GM23248 (cell line): ENCODE data around the gene FBF1. TPM values are rescaled to one million over a fixed set of nuclear protein-coding genes. Genes with fewer than 3 reads are reported as not detected.

Experiments
- DNase-seq: peaks from one replicate; pipeline ENCODE4 v3.0.0-alpha.2; 2015
- H2AFZ ChIP-seq: fragments of 200-600 bp; sonication (generic); 2 replicates; pipeline ENCODE4 v1.6.1; 2016; ENCODE audit warnings: antibody characterized with exemption
- H3F3A ChIP-seq: fragments of 200-600 bp; sonication (generic); 2 replicates; pipeline ENCODE4 v1.6.1; 2016; ENCODE audit warnings: mild to moderate bottlenecking, antibody characterized with exemption, mixed run types; ENCODE audit not compliant: insufficient read depth
- H3K27ac ChIP-seq: fragments of 200-600 bp; sonication (generic); 2 replicates; pipeline ENCODE4 v1.5.1; 2016; ENCODE audit warnings: mild to moderate bottlenecking
- H3K27me3 ChIP-seq: fragments of 200-600 bp; sonication (generic); replicated peaks from 2 replicates; pipeline ENCODE4 v1.6.1; 2016; ENCODE audit warnings: mild to moderate bottlenecking; ENCODE audit not compliant: insufficient read depth
- H3K36me3 ChIP-seq: fragments of 200-600 bp; sonication (generic); 2 replicates; pipeline ENCODE4 v1.6.1; 2016; ENCODE audit warnings: low read depth, mild to moderate bottlenecking
- H3K4me1 ChIP-seq: fragments of 200-600 bp; sonication (generic); 2 replicates; pipeline ENCODE4 v1.6.1; 2016; ENCODE audit warnings: mild to moderate bottlenecking; ENCODE audit not compliant: insufficient read depth
- H3K4me2 ChIP-seq: fragments of 200-600 bp; sonication (generic); one replicate; pipeline ENCODE4 v1.6.1; 2016; ENCODE audit warnings: mild to moderate bottlenecking; ENCODE audit not compliant: unreplicated experiment
- H3K4me3 ChIP-seq: fragments of 200-600 bp; sonication (generic); 2 replicates; pipeline ENCODE4 v1.5.1; 2016; ENCODE audit warnings: mild to moderate bottlenecking
- H3K79me2 ChIP-seq: fragments of 200-600 bp; sonication (generic); 2 replicates; pipeline ENCODE4 v1.6.1; 2016; ENCODE audit warnings: mild to moderate bottlenecking; ENCODE audit not compliant: insufficient read depth
- H3K9ac ChIP-seq: fragments of 200-600 bp; sonication (generic); 2 replicates; pipeline ENCODE4 v1.6.1; 2016; ENCODE audit warnings: mild to moderate bottlenecking
- H3K9me2 ChIP-seq: fragments of 200-600 bp; sonication (generic); 2 replicates; pipeline ENCODE4 v1.6.1; 2016; ENCODE audit warnings: mixed run types, mild to moderate bottlenecking, moderate library complexity; ENCODE audit not compliant: insufficient read depth
- H3K9me3 ChIP-seq: fragments of 200-600 bp; sonication (generic); one replicate; pipeline ENCODE4 v1.6.1; 2017; ENCODE audit warnings: low read depth
- H4K20me1 ChIP-seq: fragments of 200-600 bp; sonication (generic); 2 replicates; pipeline ENCODE4 v1.6.0; 2016; ENCODE audit not compliant: insufficient read depth
- EZH2 ChIP-seq: fragments of 200-600 bp; sonication (generic); IDR thresholded peaks from 2 replicates; pipeline ENCODE4 v1.6.1; 2018; ENCODE audit warnings: antibody characterized with exemption, mild to moderate bottlenecking; ENCODE audit not compliant: insufficient read depth, poor library complexity, severe bottlenecking
- EZH2phosphoT487 ChIP-seq: fragments of 200-600 bp; sonication (generic); IDR thresholded peaks from 2 replicates; pipeline ENCODE4 v1.6.1; 2018; ENCODE audit warnings: antibody characterized with exemption, moderate library complexity, mild to moderate bottlenecking, low read depth; ENCODE audit not compliant: insufficient read depth
- WGBS, 2 experiments: methylation state at CpG; one replicate each; pipeline ENCODE4 v1.1.6; 2015 to 2017; ENCODE audit warnings: low lambda C conversion rate in 2 of 2, low coverage in 1 of 2; ENCODE audit errors: missing lambda C conversion rate in 2 of 2; 5-methylcytosine and 5-hydroxymethylcytosine counted together
- in situ Hi-C: fragments of 300-500 bp; cut with MboI; formaldehyde crosslinking; loops from 2 replicates; pipeline ENCODE4 v1.15.0; 2020
- polyA plus RNA-seq: library from polyadenylated mRNA; unstranded; fragments of >200 nt; fragmentation: Nextera tagmentation; extraction: Ambion mirVana; gene quantifications from 2 replicates; pipeline ENCODE4 v1.2.1, GENCODE V29; 2016
- total RNA-seq: library from RNA; depleted of rRNA; stranded (reverse); fragments of >200 nt; shearing (Covaris generic); gene quantifications from 2 replicates; pipeline ENCODE4 v1.2.3, GENCODE V29; 2014

FBF1 gene
- total and polyA plus RNA-seq, 2 experiments from 2014 or later: 4.3 to 8.3 TPM

- H3K4me3 ChIP-seq: no peak overlapping the region
- in situ Hi-C loops: no loop called here
- H3K79me2 ChIP-seq: peaks cover 21% of the 10 kb centered on the region
- H3K9me3 ChIP-seq: no peaks in the 10 kb centered on the region
- no peak overlapping the region for H3K4me2 ChIP-seq
- WGBS, 2 experiments: 47 to 58% methylated on average over 18 to 22 of the region's 22 CpGs
- no peak overlapping the region for H2AFZ ChIP-seq
- DNase-seq: no peak
- no peaks in the 10 kb centered on the region for H3K27me3 ChIP-seq
- no peaks in the 10 kb centered on the region for H3K36me3 ChIP-seq
- H3K27ac ChIP-seq: no peak overlapping the region
- no peaks in the 10 kb centered on the region for H4K20me1 ChIP-seq
- peaks cover 13% of the 10 kb centered on the region; the same call in 1 of the 2 replicates for H3F3A ChIP-seq
- TF ChIP-seq EZH2 (no peak), EZH2phosphoT487 (no peak)
- H3K9me2 ChIP-seq: no peaks in the 10 kb centered on the region
- H3K9ac ChIP-seq: no peak overlapping the region
- peaks cover 8% of the 10 kb centered on the region for H3K4me1 ChIP-seq
Measured at GRCh38 chr17:75894049-75894733, 46.7 kb downstream of the FBF1 start.

GRCh38 chr17:75893305-75894048, 47.4 kb downstream of the FBF1 start:
- peaks cover 13% of the 10 kb centered on the region; the same call in 1 of the 2 replicates for H3F3A ChIP-seq
- no peaks in the 10 kb centered on the region for H4K20me1 ChIP-seq
- no peaks in the 10 kb centered on the region for H3K27me3 ChIP-seq
- no peak for DNase-seq
- no peak overlapping the region for H3K4me3 ChIP-seq
- no peaks in the 10 kb centered on the region for H3K9me3 ChIP-seq
- no peak overlapping the region for H3K27ac ChIP-seq
- H3K4me1 ChIP-seq: peaks cover 8% of the 10 kb centered on the region
- H3K36me3 ChIP-seq: no peaks in the 10 kb centered on the region
- peaks cover 21% of the 10 kb centered on the region for H3K79me2 ChIP-seq
- H3K4me2 ChIP-seq: no peak overlapping the region
- no peak overlapping the region for H3K9ac ChIP-seq
- H2AFZ ChIP-seq: no peak overlapping the region
- in situ Hi-C loops: no loop called here
- TF ChIP-seq EZH2phosphoT487 (no peak), EZH2 (no peak)
- 85 to 90% methylated on average over 18 of the region's 18 CpGs for WGBS, 2 experiments
- no peaks in the 10 kb centered on the region for H3K9me2 ChIP-seq

GRCh38 chr17:75892556-75893224, 48.2 kb downstream of the FBF1 start:
- in situ Hi-C loops: no loop called here
- no peak overlapping the region for H3K27ac ChIP-seq
- H3K9me2 ChIP-seq: no peaks in the 10 kb centered on the region
- peaks cover 21% of the 10 kb centered on the region for H3K79me2 ChIP-seq
- no peak overlapping the region for H3K9ac ChIP-seq
- H3K4me2 ChIP-seq: no peak overlapping the region
- no peaks in the 10 kb centered on the region for H3K36me3 ChIP-seq
- H3K27me3 ChIP-seq: no peaks in the 10 kb centered on the region
- peaks cover 8% of the 10 kb centered on the region for H3K4me1 ChIP-seq
- TF ChIP-seq EZH2phosphoT487: no peak
- TF ChIP-seq EZH2: no peak
- H2AFZ ChIP-seq: no peak overlapping the region
- peaks cover 13% of the 10 kb centered on the region; the same call in 1 of the 2 replicates for H3F3A ChIP-seq
- DNase-seq: no peak
- 91 to 94% methylated on average over 15 to 16 of the region's 16 CpGs for WGBS, 2 experiments
- no peak overlapping the region for H3K4me3 ChIP-seq
- no peaks in the 10 kb centered on the region for H4K20me1 ChIP-seq
- H3K9me3 ChIP-seq: no peaks in the 10 kb centered on the region

- TF ChIP-seq EZH2phosphoT487 (no peak), EZH2 (no peak)
- Histone ChIP-seq H2AFZ (no peak overlapping the region), H3K36me3 (no peaks in the 10 kb centered on the region), H3K79me2 (peaks cover 21% of the 10 kb centered on the region), H3F3A (peaks cover 8% of the 10 kb centered on the region; the same call in 1 of the 2 replicates), H3K4me1 (peaks cover 8% of the 10 kb centered on the region), H3K27me3 (no peaks in the 10 kb centered on the region), H3K9me3 (no peaks in the 10 kb centered on the region), H4K20me1 (no peaks in the 10 kb centered on the region), H3K4me2 (no peak overlapping the region), H3K9ac (no peak overlapping the region), H3K9me2 (no peaks in the 10 kb centered on the region), H3K4me3 (no peak overlapping the region), H3K27ac (no peak overlapping the region)
- WGBS, 2 experiments: 88% methylated on average over 31 to 32 of the region's 32 CpGs
- DNase-seq: no peak
- in situ Hi-C loops: no loop called here
Measured at GRCh38 chr17:75891605-75892555, 49.0 kb downstream of the FBF1 start.
